Breast epithelium (tissue), 4 donors: Measurements from ENCODE around the gene GUCA2A. TPM values are rescaled to one million over a fixed set of nuclear protein-coding genes. Genes with fewer than 3 reads are reported as not detected.
A peak's percentile ranks its signal among the peaks of the same experiment; 100 is the strongest.

Source experiments
- DNase-seq, 2 donors: peaks; one replicate each; pipeline ENCODE4 v3.0.0-alpha.2; 2019; ENCODE audit warnings: low spot score in 2 of 2
- H3K27ac ChIP-seq, 2 donors: fragments of 200-600 bp; sonication (generic) in 1 of 2; one replicate each; pipeline ENCODE4 v1.5.1; 2016 to 2019; ENCODE audit warnings: mild to moderate bottlenecking in 1 of 2
- H3K27me3 ChIP-seq, 2 donors: fragments of 200-600 bp; sonication (generic) in 1 of 2; one replicate each; pipeline versions ENCODE4 v1.5.1 to v1.6.0; 2017 to 2019; ENCODE audit warnings: control low read depth in 1 of 2, mild to moderate bottlenecking in 1 of 2
- H3K36me3 ChIP-seq: fragments of 200-600 bp; one replicate; pipeline ENCODE4 v1.5.1; 2019
- H3K4me1 ChIP-seq, 2 donors: fragments of 200-600 bp; sonication (generic); one replicate each; pipeline ENCODE4 v1.5.1; 2016 to 2019; ENCODE audit warnings: control low read depth in 1 of 2
- H3K4me3 ChIP-seq, 3 donors: fragments of 200-600 bp; sonication (generic); 1 replicate in 2 of 3; 2 replicates in 1 of 3; pipeline ENCODE4 v1.5.1; 2016 to 2019; ENCODE audit warnings: mild to moderate bottlenecking in 3 of 3, moderate library complexity in 2 of 3
- H3K9me3 ChIP-seq, 2 donors: fragments of 200-600 bp; sonication (generic) in 1 of 2; one replicate each; pipeline ENCODE4 v1.5.1; 2016 to 2019; ENCODE audit warnings: control low read depth in 1 of 2
- POLR2A ChIP-seq: fragments of 450-650 bp; IDR thresholded peaks from one replicate; pipeline ENCODE4 v1.6.1; 2016; ENCODE audit warnings: antibody characterized with exemption, mild to moderate bottlenecking, moderate library complexity
- POLR2AphosphoS5 ChIP-seq, 3 donors: sonication (generic); formaldehyde crosslinking; IDR thresholded peaks; one replicate each; pipeline ENCODE4 v1.6.1; 2017; ENCODE audit warnings: antibody characterized with exemption in 3 of 3
- intact Hi-C: fragments of 100-400 bp; cut with DNase I; formaldehyde crosslinking; loops from one replicate; pipeline ENCODE4 v1.15.1; 2023; ENCODE audit warnings: low total_unique reads
- total RNA-seq, 3 donors: library from RNA; depleted of rRNA; stranded (reverse); fragments of >200 nt; gene quantifications; one replicate each; pipeline ENCODE4 v1.1.0, GENCODE V29; 2016
- TF ChIP-seq, protein P1 (sequence below), 3 donors: fragments of 450-650 bp; IDR thresholded peaks; one replicate each; pipeline ENCODE4 v1.5.1; 2016 to 2017; ENCODE audit warnings: antibody characterized with exemption in 3 of 3, mild to moderate bottlenecking in 3 of 3, moderate library complexity in 3 of 3

GUCA2A gene
- total RNA-seq, 3 donors from 2014 or later, result 8.8 TPM; not detected in 2

DNA sequence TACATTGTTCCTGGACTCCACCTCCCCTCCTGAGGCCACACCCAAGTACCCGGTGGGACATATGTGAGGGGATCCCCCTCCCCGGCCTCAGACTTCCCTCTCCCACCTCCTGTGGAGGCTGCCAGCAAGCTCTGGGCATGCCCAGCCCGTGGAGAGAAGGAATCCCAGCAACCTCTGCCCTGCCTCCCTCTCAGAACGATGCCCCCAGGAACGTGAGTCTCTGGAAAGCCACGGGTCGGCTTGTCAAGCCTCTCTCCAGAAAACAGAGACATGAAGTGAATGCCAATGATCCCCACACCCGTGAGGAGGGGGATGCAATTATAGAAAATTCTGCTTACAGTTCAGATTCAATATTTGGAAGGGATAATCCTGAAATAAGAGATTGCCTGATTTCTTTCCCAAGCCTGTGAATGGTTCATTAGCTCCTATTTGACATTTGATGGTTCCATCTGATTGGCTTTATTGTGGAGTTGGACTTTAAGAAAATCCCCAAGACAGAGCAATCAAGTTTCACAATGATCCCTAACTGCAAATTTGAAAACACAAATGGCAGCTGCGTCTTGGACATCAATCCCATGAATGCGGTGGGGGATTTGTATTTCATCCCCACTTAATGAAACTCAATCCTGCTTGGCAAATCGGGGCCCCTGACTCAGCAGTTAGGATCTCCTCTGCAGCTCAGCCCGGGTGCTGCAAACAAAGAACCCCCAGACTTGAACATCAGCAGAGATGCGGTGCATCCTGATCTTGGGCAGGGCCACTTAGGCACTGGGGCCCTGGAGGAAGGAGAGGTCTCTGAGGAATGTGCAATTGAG lies 20.4 kb downstream of the GUCA2A start:
- Histone ChIP-seq H3K9me3 (no peaks in the 10 kb centered on the region), H3K36me3 (no peaks in the 10 kb centered on the region), H3K27ac (peak overlapping the region in 1 of 2 donors; percentile 25), H3K27me3 (peaks cover 0 to 3% of the 10 kb centered on the region in 2 donors), H3K4me1 (peaks cover 0 to 7% of the 10 kb centered on the region in 2 donors), H3K4me3 (no peak overlapping the region)
- TF ChIP-seq POLR2A (no peak), POLR2AphosphoS5 (IDR thresholded peaks at IDR 0.05) (no peak)
- TF ChIP-seq, protein P1, sequence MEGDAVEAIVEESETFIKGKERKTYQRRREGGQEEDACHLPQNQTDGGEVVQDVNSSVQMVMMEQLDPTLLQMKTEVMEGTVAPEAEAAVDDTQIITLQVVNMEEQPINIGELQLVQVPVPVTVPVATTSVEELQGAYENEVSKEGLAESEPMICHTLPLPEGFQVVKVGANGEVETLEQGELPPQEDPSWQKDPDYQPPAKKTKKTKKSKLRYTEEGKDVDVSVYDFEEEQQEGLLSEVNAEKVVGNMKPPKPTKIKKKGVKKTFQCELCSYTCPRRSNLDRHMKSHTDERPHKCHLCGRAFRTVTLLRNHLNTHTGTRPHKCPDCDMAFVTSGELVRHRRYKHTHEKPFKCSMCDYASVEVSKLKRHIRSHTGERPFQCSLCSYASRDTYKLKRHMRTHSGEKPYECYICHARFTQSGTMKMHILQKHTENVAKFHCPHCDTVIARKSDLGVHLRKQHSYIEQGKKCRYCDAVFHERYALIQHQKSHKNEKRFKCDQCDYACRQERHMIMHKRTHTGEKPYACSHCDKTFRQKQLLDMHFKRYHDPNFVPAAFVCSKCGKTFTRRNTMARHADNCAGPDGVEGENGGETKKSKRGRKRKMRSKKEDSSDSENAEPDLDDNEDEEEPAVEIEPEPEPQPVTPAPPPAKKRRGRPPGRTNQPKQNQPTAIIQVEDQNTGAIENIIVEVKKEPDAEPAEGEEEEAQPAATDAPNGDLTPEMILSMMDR (IDR thresholded peaks at IDR 0.05), result no peak
- intact Hi-C loops, result no loop called here
- DNase-seq, result no peak

DNA sequence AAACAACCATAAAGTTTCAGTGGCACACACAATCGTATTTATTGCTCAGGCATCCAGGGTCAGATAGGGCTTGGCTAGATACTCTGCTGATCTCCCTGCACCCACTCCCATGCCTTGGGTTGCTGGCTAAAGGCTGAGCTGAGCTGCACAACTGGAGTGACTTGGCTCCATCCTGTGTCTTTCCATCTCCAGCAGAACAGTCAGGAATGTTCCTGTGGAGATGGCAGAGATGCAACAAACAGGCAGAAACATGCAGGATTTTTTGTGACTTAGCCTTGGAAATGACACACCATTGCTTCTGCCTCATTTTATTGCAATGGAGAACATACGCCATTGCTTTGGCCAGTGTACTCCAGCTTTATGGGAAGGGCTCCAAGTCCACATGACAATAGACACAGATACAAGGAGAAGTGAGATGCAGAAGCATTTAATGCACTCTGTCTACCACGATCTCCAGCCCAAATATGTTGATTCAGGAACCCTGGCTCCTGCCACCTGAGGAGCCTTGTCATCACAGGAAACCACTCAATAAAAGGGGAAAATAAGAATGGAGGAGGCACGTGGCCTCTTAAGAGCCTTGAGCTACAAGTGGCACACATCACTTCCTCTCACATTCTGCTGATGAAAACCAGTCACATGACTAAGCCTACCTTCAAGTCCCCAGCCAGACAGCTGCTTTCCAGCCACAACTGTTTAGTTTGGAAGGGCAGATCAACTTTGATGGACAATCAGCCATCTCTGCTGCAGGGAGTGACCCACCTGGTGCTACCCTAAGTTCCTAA lies 21.5 kb downstream of the GUCA2A start:
- H3K4me1 ChIP-seq, result peaks cover 0 to 7% of the 10 kb centered on the region in 2 donors
- no peak for DNase-seq
- intact Hi-C loops, result no loop called here
- H3K36me3 ChIP-seq, result no peaks in the 10 kb centered on the region
- TF ChIP-seq, protein P1 (IDR thresholded peaks at IDR 0.05), result no peak
- no peak for TF ChIP-seq POLR2A
- no peak for TF ChIP-seq POLR2AphosphoS5 (IDR thresholded peaks at IDR 0.05)
- H3K27ac ChIP-seq, result peak overlapping the region in 1 of 2 donors; percentile 25
- H3K27me3 ChIP-seq, result peaks cover 0 to 3% of the 10 kb centered on the region in 2 donors
- no peaks in the 10 kb centered on the region for H3K9me3 ChIP-seq
- H3K4me3 ChIP-seq, result no peak overlapping the region

DNA sequence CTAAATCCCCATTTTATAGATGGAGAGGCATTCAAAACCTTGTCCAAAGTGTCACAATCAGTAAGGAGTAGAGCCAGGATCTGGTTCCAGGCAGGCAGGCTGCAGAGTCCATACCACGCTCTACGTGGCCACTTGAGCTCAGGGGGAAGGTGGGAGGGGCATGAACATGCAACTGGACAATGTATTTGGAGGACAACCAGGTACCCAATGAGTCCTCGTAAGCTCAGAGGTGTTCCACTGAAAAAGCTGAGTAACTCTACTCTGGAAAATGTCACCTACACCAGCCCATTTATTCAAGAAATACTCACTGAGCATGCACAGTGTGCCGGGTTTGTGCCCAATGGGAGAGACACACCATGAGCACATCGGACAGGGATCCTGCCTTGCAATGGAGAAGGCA lies 22.6 kb downstream of the GUCA2A start:
- peaks cover 0 to 3% of the 10 kb centered on the region in 2 donors for H3K27me3 ChIP-seq
- intact Hi-C loops, result no loop called here
- DNase-seq, result no peak
- H3K4me3 ChIP-seq, result no peak overlapping the region
- peaks cover 0 to 5% of the 10 kb centered on the region in 2 donors for H3K4me1 ChIP-seq
- TF ChIP-seq POLR2A (no peak), POLR2AphosphoS5 (IDR thresholded peaks at IDR 0.05) (no peak)
- TF ChIP-seq, protein P1 (IDR thresholded peaks at IDR 0.05), result no peak
- no peaks in the 10 kb centered on the region for H3K36me3 ChIP-seq
- no peaks in the 10 kb centered on the region for H3K9me3 ChIP-seq
- H3K27ac ChIP-seq, result no peak overlapping the region

DNA sequence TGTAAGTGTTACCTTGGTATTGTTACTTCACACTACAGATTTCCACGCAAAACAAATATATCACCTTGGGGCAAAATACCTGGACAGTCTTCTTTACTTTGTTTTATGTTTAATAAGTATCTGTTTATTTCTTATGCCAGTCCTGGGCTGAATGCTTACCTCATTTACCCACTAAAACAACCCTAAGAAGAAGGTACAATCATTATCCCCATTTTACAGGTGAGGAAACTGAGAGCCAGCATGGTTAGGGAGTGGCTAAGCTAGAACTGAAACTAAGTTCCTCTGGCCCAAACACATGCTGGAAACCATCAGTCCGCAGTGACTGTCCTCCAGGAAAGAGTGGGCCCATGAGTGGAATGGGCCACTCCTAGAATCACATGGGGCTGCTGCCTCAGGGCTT lies 24.4 kb downstream of the GUCA2A start:
- Histone ChIP-seq H3K4me3 (no peak overlapping the region), H3K4me1 (no peaks in the 10 kb centered on the region), H3K9me3 (no peaks in the 10 kb centered on the region), H3K27me3 (peaks cover 0 to 3% of the 10 kb centered on the region in 2 donors), H3K36me3 (no peaks in the 10 kb centered on the region), H3K27ac (no peak overlapping the region)
- TF ChIP-seq POLR2A, result no peak
- TF ChIP-seq, protein P1 (IDR thresholded peaks at IDR 0.05), result no peak
- no peak for TF ChIP-seq POLR2AphosphoS5 (IDR thresholded peaks at IDR 0.05)
- intact Hi-C loops, result no loop called here
- DNase-seq, result no peak

DNA sequence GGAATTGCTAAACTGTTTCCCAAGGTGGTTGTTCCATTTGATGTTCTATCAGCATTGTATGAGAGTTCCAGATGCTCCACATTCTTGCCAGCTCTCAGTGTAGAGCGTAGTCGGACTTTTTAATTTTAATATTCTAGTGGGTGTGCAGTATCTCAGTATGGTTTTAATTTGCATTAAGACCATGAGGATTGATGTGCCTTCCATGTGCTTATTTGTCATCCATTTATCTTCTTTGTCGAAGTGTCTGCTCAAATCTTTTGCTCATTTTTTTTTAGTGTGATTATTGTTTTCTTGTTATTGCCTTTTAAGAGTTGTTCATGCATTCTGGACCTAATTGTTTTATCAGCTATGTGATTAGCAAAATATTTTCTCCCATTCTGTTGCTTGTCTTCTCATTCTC lies 25.1 kb downstream of the GUCA2A start:
- H3K27ac ChIP-seq, result no peak overlapping the region
- intact Hi-C loops, result no loop called here
- no peak for DNase-seq
- H3K9me3 ChIP-seq, result no peaks in the 10 kb centered on the region
- no peaks in the 10 kb centered on the region for H3K36me3 ChIP-seq
- TF ChIP-seq, protein P1 (IDR thresholded peaks at IDR 0.05), result no peak
- TF ChIP-seq POLR2A (no peak), POLR2AphosphoS5 (IDR thresholded peaks at IDR 0.05) (no peak)
- H3K27me3 ChIP-seq, result peaks cover 0 to 3% of the 10 kb centered on the region in 2 donors
- no peaks in the 10 kb centered on the region for H3K4me1 ChIP-seq
- H3K4me3 ChIP-seq, result no peak overlapping the region
